MM.1S (cell line): ENCODE data around the gene NTM.
"Not testable (repeated sequence)": the region's sequence is repeated elsewhere in the genome, so short reads cannot be mapped to it uniquely, and the experiment has no call there.

Experiments used
- DNase-seq: peaks from one replicate; pipeline ENCODE4 v3.0.0-alpha.2; 2015
- H2AFZ ChIP-seq: fragments of 300-600 bp; sonication (generic); 2 replicates; pipeline ENCODE4 v1.6.0; 2016; ENCODE audit warnings: antibody characterized with exemption, low read length
- H3F3A ChIP-seq: fragments of 300-600 bp; sonication (generic); 2 replicates; pipeline ENCODE4 v1.6.1; 2016; ENCODE audit warnings: mild to moderate bottlenecking, antibody characterized with exemption, low read length, moderate library complexity, mixed read lengths; ENCODE audit not compliant: insufficient read depth
- H3K27ac ChIP-seq: fragments of 300-600 bp; sonication (generic); 2 replicates; pipeline ENCODE4 v1.5.1; 2016; ENCODE audit warnings: mild to moderate bottlenecking, low read length
- H3K27me3 ChIP-seq: fragments of 300-600 bp; sonication (generic); replicated peaks from 2 replicates; pipeline ENCODE4 v1.6.0; 2016; ENCODE audit warnings: low read length; ENCODE audit not compliant: insufficient read depth
- H3K36me3 ChIP-seq: fragments of 300-600 bp; sonication (generic); replicated peaks from 2 replicates; pipeline ENCODE4 v1.6.1; 2016; ENCODE audit warnings: mild to moderate bottlenecking, low read length, mixed read lengths; ENCODE audit not compliant: insufficient read depth
- H3K4me1 ChIP-seq: fragments of 300-600 bp; sonication (generic); 2 replicates; pipeline ENCODE4 v1.6.1; 2016; ENCODE audit warnings: low read length, mixed read lengths
- H3K4me2 ChIP-seq: fragments of 300-600 bp; sonication (generic); 2 replicates; pipeline ENCODE4 v1.6.0; 2016; ENCODE audit warnings: low read depth, low read length
- H3K4me3 ChIP-seq: fragments of 300-600 bp; sonication (generic); 2 replicates; pipeline ENCODE4 v1.5.1; 2016; ENCODE audit warnings: low read length, mixed read lengths
- H3K79me2 ChIP-seq: fragments of 300-600 bp; sonication (generic); 2 replicates; pipeline ENCODE4 v1.6.1; 2016; ENCODE audit warnings: mixed run types, low read length, mixed read lengths
- H3K9ac ChIP-seq: fragments of 300-600 bp; sonication (generic); 2 replicates; pipeline ENCODE4 v1.6.1; 2016; ENCODE audit warnings: low read length, mixed read lengths
- H3K9me2 ChIP-seq: fragments of 300-600 bp; sonication (generic); replicated peaks from 2 replicates; pipeline ENCODE4 v1.6.1; 2016; ENCODE audit warnings: mild to moderate bottlenecking, low read length, mixed read lengths; ENCODE audit not compliant: insufficient read depth
- H3K9me3 ChIP-seq: fragments of 300-600 bp; sonication (generic); replicated peaks from 2 replicates; pipeline ENCODE4 v1.6.1; 2016; ENCODE audit warnings: mild to moderate bottlenecking, low read length, mixed read lengths; ENCODE audit not compliant: insufficient read depth
- H4K20me1 ChIP-seq: fragments of 300-600 bp; sonication (generic); 2 replicates; pipeline ENCODE4 v1.6.1; 2016; ENCODE audit warnings: mild to moderate bottlenecking, low read length, moderate library complexity, mixed read lengths; ENCODE audit not compliant: insufficient read depth
- CTCF ChIP-seq: fragments of 300-600 bp; sonication (generic); IDR thresholded peaks from 2 replicates; pipeline ENCODE4 v1.5.1; 2016; ENCODE audit warnings: antibody characterized with exemption, low read length, mixed read lengths
- EZH2 ChIP-seq: fragments of 300-600 bp; sonication (generic); optimal IDR thresholded peaks from 2 replicates; pipeline ENCODE3; 2017; ENCODE audit warnings: low read depth, mild to moderate bottlenecking, antibody characterized with exemption, low read length, mixed read lengths
- EZH2phosphoT487 ChIP-seq: fragments of 300-600 bp; sonication (generic); IDR thresholded peaks from 2 replicates; pipeline ENCODE4 v1.6.1; 2018; ENCODE audit warnings: antibody characterized with exemption, low read length

The NTM gene

GRCh38 chr11:132315696-132316095 lies 945.3 kb downstream of the NTM start:
- Histone ChIP-seq H4K20me1 (no peaks in the 10 kb centered on the region), H3K27ac (no peak overlapping the region), H3K36me3 (no peaks in the 10 kb centered on the region), H3K4me3 (no peak overlapping the region), H3K4me2 (no peak overlapping the region), H3K79me2 (no peaks in the 10 kb centered on the region), H3K4me1 (no peaks in the 10 kb centered on the region), H3K9me3 (no peaks in the 10 kb centered on the region), H3K27me3 (no peaks in the 10 kb centered on the region), H3K9ac (no peak overlapping the region), H3K9me2 (no peaks in the 10 kb centered on the region), H2AFZ (no peak overlapping the region), H3F3A (no peaks in the 10 kb centered on the region)
- no peak for DNase-seq
- TF ChIP-seq CTCF (no peak), EZH2phosphoT487 (no peak), EZH2 (no peak)

GRCh38 chr11:132318421-132319157 lies 948.2 kb downstream of the NTM start:
- no peak for DNase-seq
- no peak overlapping the region for H3K9ac ChIP-seq
- H3K79me2 ChIP-seq: no peaks in the 10 kb centered on the region

GRCh38 chr11:132319419-132319818 lies 949.0 kb downstream of the NTM start:
- H2AFZ ChIP-seq, H4K20me1 ChIP-seq, H3K9me2 ChIP-seq, H3K4me2 ChIP-seq, H3K36me3 ChIP-seq, H3K27ac ChIP-seq, H3K4me1 ChIP-seq, H3K9ac ChIP-seq, DNase-seq, H3F3A ChIP-seq, H3K4me3 ChIP-seq, H3K9me3 ChIP-seq, H3K27me3 ChIP-seq, H3K79me2 ChIP-seq: not testable (repeated sequence)

More at GRCh38 chr11:132318421-132319157, 948.2 kb downstream of the NTM start:
- no peaks in the 10 kb centered on the region for H3K9me2 ChIP-seq
- no peaks in the 10 kb centered on the region for H3F3A ChIP-seq
- no peak for TF ChIP-seq CTCF
- no peak for TF ChIP-seq EZH2
- TF ChIP-seq EZH2phosphoT487: no peak
- H2AFZ ChIP-seq: no peak overlapping the region
- H3K27me3 ChIP-seq: no peaks in the 10 kb centered on the region
- no peak overlapping the region for H3K4me2 ChIP-seq
- H3K27ac ChIP-seq: no peak overlapping the region
- H3K36me3 ChIP-seq: no peaks in the 10 kb centered on the region
- no peaks in the 10 kb centered on the region for H3K4me1 ChIP-seq
- H3K9me3 ChIP-seq: no peaks in the 10 kb centered on the region
- no peaks in the 10 kb centered on the region for H4K20me1 ChIP-seq
- no peak overlapping the region for H3K4me3 ChIP-seq

- Histone ChIP-seq H3K4me3 (no peak overlapping the region), H3K27ac (no peak overlapping the region), H2AFZ (no peak overlapping the region), H3K9me2 (no peaks in the 10 kb centered on the region), H3F3A (no peaks in the 10 kb centered on the region), H3K36me3 (no peaks in the 10 kb centered on the region), H3K79me2 (no peaks in the 10 kb centered on the region), H4K20me1 (no peaks in the 10 kb centered on the region), H3K27me3 (no peaks in the 10 kb centered on the region), H3K9ac (no peak overlapping the region), H3K4me1 (no peaks in the 10 kb centered on the region), H3K9me3 (no peaks in the 10 kb centered on the region), H3K4me2 (no peak overlapping the region)
- no peak for DNase-seq
- TF ChIP-seq CTCF: no peak
- no peak for TF ChIP-seq EZH2
- no peak for TF ChIP-seq EZH2phosphoT487
These were observed 960.1 kb downstream of the NTM start for GRCh38 chr11:132330515-132330914.
